AG04450 (cell line): ENCODE data around the gene SIN3B. TPM values are rescaled to one million over a fixed set of nuclear protein-coding genes. Genes with fewer than 3 reads are reported as not detected.

Source experiments
- CTCF ChIA-PET: fragments of 300-600, 350-600 bp; formaldehyde crosslinking; extraction: SDS; loops from one replicate; lab custom pipeline; 2022; ENCODE audit warnings: antibody characterized with exemption, inconsistent platforms; lab: Charles Lee
- POLR2A ChIA-PET: fragments of 350-600 bp; formaldehyde crosslinking; extraction: SDS; loops from one replicate; lab custom pipeline; 2021; ENCODE audit warnings: antibody characterized with exemption, inconsistent platforms; lab: Yijun Ruan, JAX
- DNase-seq: peaks from one replicate; pipeline ENCODE4 v3.0.0-alpha.2; 2011; ENCODE audit warnings: low read depth, low spot score
- H3K27ac ChIP-seq: one replicate; pipeline ENCODE4 v1.5.1; 2012; ENCODE audit warnings: low read depth, low read length, control low read depth
- H3K27me3 ChIP-seq: one replicate; pipeline ENCODE4 v1.6.0; 2012; ENCODE audit warnings: low read length; ENCODE audit not compliant: control insufficient read depth, insufficient read depth
- H3K4me3 ChIP-seq: 2 replicates; pipeline ENCODE4 v1.5.1; 2011; ENCODE audit warnings: mild to moderate bottlenecking, low read depth, low read length, control low read depth
- H3K9me3 ChIP-seq: 2 replicates; pipeline ENCODE4 v1.5.1; 2012; ENCODE audit warnings: low read length; ENCODE audit not compliant: control insufficient read depth, insufficient read depth
- polyA plus RNA-seq: library from polyadenylated mRNA; depleted of rRNA; stranded (reverse); fragments of >200 nt; gene quantifications from 2 replicates; pipeline ENCODE4 v1.2.3, GENCODE V29; 2011
- TF ChIP-seq, protein P1 (sequence below): IDR thresholded peaks from 2 replicates; pipeline ENCODE4 v1.5.1; 2011; ENCODE audit warnings: low read depth, low read length, control low read depth, inconsistent platforms

The SIN3B gene
- polyA plus RNA-seq, 1 experiment: 18.8 TPM

GRCh38 chr19:16830679-16831078, 1.5 kb downstream of the SIN3B start:
- no peak overlapping the region for H3K27ac ChIP-seq
- no peak for DNase-seq
- H3K4me3 ChIP-seq: peak overlapping the region; percentile 92
- ChIA-PET POLR2A (no interaction called here), CTCF (no interaction called here)
- no peaks in the 10 kb centered on the region for H3K27me3 ChIP-seq
- H3K9me3 ChIP-seq: no peaks in the 10 kb centered on the region
- TF ChIP-seq, protein P1, sequence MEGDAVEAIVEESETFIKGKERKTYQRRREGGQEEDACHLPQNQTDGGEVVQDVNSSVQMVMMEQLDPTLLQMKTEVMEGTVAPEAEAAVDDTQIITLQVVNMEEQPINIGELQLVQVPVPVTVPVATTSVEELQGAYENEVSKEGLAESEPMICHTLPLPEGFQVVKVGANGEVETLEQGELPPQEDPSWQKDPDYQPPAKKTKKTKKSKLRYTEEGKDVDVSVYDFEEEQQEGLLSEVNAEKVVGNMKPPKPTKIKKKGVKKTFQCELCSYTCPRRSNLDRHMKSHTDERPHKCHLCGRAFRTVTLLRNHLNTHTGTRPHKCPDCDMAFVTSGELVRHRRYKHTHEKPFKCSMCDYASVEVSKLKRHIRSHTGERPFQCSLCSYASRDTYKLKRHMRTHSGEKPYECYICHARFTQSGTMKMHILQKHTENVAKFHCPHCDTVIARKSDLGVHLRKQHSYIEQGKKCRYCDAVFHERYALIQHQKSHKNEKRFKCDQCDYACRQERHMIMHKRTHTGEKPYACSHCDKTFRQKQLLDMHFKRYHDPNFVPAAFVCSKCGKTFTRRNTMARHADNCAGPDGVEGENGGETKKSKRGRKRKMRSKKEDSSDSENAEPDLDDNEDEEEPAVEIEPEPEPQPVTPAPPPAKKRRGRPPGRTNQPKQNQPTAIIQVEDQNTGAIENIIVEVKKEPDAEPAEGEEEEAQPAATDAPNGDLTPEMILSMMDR: no peak

DNA sequence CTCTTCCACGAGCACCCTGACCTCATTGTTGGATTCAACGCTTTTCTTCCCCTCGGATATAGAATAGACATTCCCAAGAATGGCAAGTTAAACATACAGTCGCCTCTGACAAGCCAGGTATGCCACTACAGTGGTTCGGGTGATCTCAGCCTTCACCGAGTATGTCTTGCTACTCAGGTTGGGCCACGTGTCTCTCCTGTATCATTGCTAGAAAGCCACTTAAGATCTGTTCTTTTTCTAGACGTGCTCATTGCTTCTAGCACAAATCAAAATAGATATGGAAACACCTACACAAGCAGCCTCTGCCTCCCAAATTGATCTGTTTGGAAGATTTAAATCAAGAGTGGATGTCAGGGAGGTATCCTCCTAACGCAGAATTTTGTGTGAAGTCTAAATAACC, 2.3 kb downstream of the SIN3B start:
- no peaks in the 10 kb centered on the region for H3K9me3 ChIP-seq
- ChIA-PET CTCF (no interaction called here), POLR2A (no interaction called here)
- DNase-seq: no peak
- TF ChIP-seq, protein P1: no peak
- H3K27me3 ChIP-seq: no peaks in the 10 kb centered on the region
- no peak overlapping the region for H3K4me3 ChIP-seq
- H3K27ac ChIP-seq: no peak overlapping the region

GRCh38 chr19:16834747-16835146, 5.5 kb downstream of the SIN3B start:
- TF ChIP-seq, protein P1: no peak
- no peaks in the 10 kb centered on the region for H3K27me3 ChIP-seq
- ChIA-PET POLR2A (no interaction called here), CTCF (no interaction called here)
- no peak for DNase-seq
- no peaks in the 10 kb centered on the region for H3K9me3 ChIP-seq
- no peak overlapping the region for H3K4me3 ChIP-seq
- no peak overlapping the region for H3K27ac ChIP-seq

GRCh38 chr19:16836115-16837034, 7.2 kb downstream of the SIN3B start:
- TF ChIP-seq, protein P1: peak; percentile 29
- ChIA-PET POLR2A (interaction anchor here (0.9 kb wide), 1 partner anchor 10 kb away, joined by 7 read pairs; no protein-coding TSS in a partner anchor), CTCF (no interaction called here)
- no peaks in the 10 kb centered on the region for H3K9me3 ChIP-seq
- H3K27ac ChIP-seq: no peak overlapping the region
- H3K27me3 ChIP-seq: no peaks in the 10 kb centered on the region
- H3K4me3 ChIP-seq: no peak overlapping the region
- DNase-seq: no peak

GRCh38 chr19:16837035-16837362, 7.8 kb downstream of the SIN3B start:
- Histone ChIP-seq H3K9me3 (no peaks in the 10 kb centered on the region), H3K4me3 (no peak overlapping the region), H3K27me3 (no peaks in the 10 kb centered on the region), H3K27ac (no peak overlapping the region)
- no peak for DNase-seq
- POLR2A ChIA-PET: no interaction called here
- CTCF ChIA-PET: no interaction called here
- TF ChIP-seq, protein P1: no peak
